ENCODE results near the gene GPR31.

GPR31 gene

GRCh38 chr6:167139761-167140160 is 18.0 kb downstream of the GPR31 start:
- DNase-seq (ENCODE audit: low read depth in 2 of 2), result no peak

GRCh38 chr6:167137881-167138280 is 19.9 kb downstream of the GPR31 start:
- DNase-seq (ENCODE audit: low read depth in 2 of 2), result no peak

GRCh38 chr6:167137081-167137480 is 20.7 kb downstream of the GPR31 start:
- DNase-seq (ENCODE audit: low read depth in 2 of 2), result no peak

- DNase-seq (ENCODE audit: low read depth in 2 of 2), result no peak
These were observed 21.4 kb downstream of the GPR31 start for GRCh38 chr6:167136376-167136775.

GRCh38 chr6:167134448-167135328 is 23.1 kb downstream of the GPR31 start:
- DNase-seq (ENCODE audit: low read depth in 2 of 2), result no peak

- no peak for DNase-seq (ENCODE audit: low read depth in 2 of 2)
These were observed 26.8 kb downstream of the GPR31 start for GRCh38 chr6:167130712-167131684.

GRCh38 chr6:167130008-167130677 is 27.6 kb downstream of the GPR31 start:
- DNase-seq (ENCODE audit: low read depth in 2 of 2), result no peak

GRCh38 chr6:167129562-167129961 is 28.2 kb downstream of the GPR31 start:
- no peak for DNase-seq (ENCODE audit: low read depth in 2 of 2)

- DNase-seq (ENCODE audit: low read depth in 2 of 2), result no peak
These were observed 28.6 kb downstream of the GPR31 start for GRCh38 chr6:167129159-167129558.

- no peak for DNase-seq (ENCODE audit: low read depth in 2 of 2)
These were observed 29.8 kb downstream of the GPR31 start for GRCh38 chr6:167127785-167128531.

GRCh38 chr6:167125855-167126349 is 31.9 kb downstream of the GPR31 start:
- DNase-seq (ENCODE audit: low read depth in 2 of 2), result no peak

- no peak for DNase-seq (ENCODE audit: low read depth in 2 of 2)
These were observed 32.4 kb downstream of the GPR31 start for GRCh38 chr6:167125410-167125809.

- no peak for DNase-seq (ENCODE audit: low read depth in 2 of 2)
These were observed 33.0 kb downstream of the GPR31 start for GRCh38 chr6:167124753-167125152.

GRCh38 chr6:167122827-167123657 is 34.7 kb downstream of the GPR31 start, which contains the start of gene CCR6:
Gene CCR6, plus strand, starts transcription at chr6:167123096. Its CDS starts 13,039 bp downstream, at chr6:167136135.
- no peak for DNase-seq (ENCODE audit: low read depth in 2 of 2)

- no peak for DNase-seq (ENCODE audit: low read depth in 2 of 2)
These were observed 35.5 kb downstream of the GPR31 start for GRCh38 chr6:167122041-167122826.

- no peak for DNase-seq (ENCODE audit: low read depth in 2 of 2)
These were observed 36.4 kb downstream of the GPR31 start for GRCh38 chr6:167121335-167121841.

GRCh38 chr6:167120583-167120903 is 37.2 kb downstream of the GPR31 start:
- DNase-seq (ENCODE audit: low read depth in 2 of 2), result no peak

GRCh38 chr6:167119670-167120582 is 37.9 kb downstream of the GPR31 start:
- DNase-seq (ENCODE audit: low read depth in 2 of 2), result no peak

All from activated CD4-positive, alpha-beta T cell treated with anti-CD3 and anti-CD28 coated beads for 24 hours (primary cell).